Activated CD8-positive, alpha-beta memory T cell treated with anti-CD3 and anti-CD28 coated beads, Interleukin-2, amount 50 U/mL, for 48 hours (primary cell): Measurements from ENCODE around the gene PIK3R1.

Experiments used
- DNase-seq: peaks from one replicate; pipeline ENCODE4 v3.0.0-alpha.2; 2020

PIK3R1 gene

GRCh38 chr5:68332556-68332955 lies 117.0 kb downstream of the PIK3R1 start:
- DNase-seq, result no peak

GRCh38 chr5:68333649-68334552 lies 118.3 kb downstream of the PIK3R1 start:
- DNase-seq, result no peak

GRCh38 chr5:68334553-68334886 lies 119.0 kb downstream of the PIK3R1 start:
- DNase-seq, result no peak

GRCh38 chr5:68335075-68335474 lies 119.5 kb downstream of the PIK3R1 start:
- no peak for DNase-seq

- no peak for DNase-seq
These were observed 120.6 kb downstream of the PIK3R1 start for GRCh38 chr5:68336200-68336599.

- DNase-seq, result no peak
These were observed 121.7 kb downstream of the PIK3R1 start for GRCh38 chr5:68337235-68337634.

GRCh38 chr5:68339921-68340321 lies 124.4 kb downstream of the PIK3R1 start:
- DNase-seq, result no peak

GRCh38 chr5:68341006-68341405 lies 125.5 kb downstream of the PIK3R1 start:
- DNase-seq, result no peak

GRCh38 chr5:68342693-68343092 lies 127.1 kb downstream of the PIK3R1 start:
- no peak for DNase-seq

- no peak for DNase-seq
These were observed 127.9 kb downstream of the PIK3R1 start for GRCh38 chr5:68343421-68343826.

GRCh38 chr5:68344447-68345111 lies 129.0 kb downstream of the PIK3R1 start:
- no peak for DNase-seq

GRCh38 chr5:68345171-68345570 lies 129.6 kb downstream of the PIK3R1 start:
- no peak for DNase-seq

- DNase-seq, result no peak
These were observed 130.0 kb downstream of the PIK3R1 start for GRCh38 chr5:68345582-68345981.

- no peak for DNase-seq
These were observed 132.0 kb downstream of the PIK3R1 start for GRCh38 chr5:68347536-68347935.

- no peak for DNase-seq
These were observed 133.1 kb downstream of the PIK3R1 start for GRCh38 chr5:68348447-68349222.

GRCh38 chr5:68350176-68350575 lies 134.6 kb downstream of the PIK3R1 start:
- DNase-seq, result no peak
